ENCODE data around the gene RFFL.

DNA sequence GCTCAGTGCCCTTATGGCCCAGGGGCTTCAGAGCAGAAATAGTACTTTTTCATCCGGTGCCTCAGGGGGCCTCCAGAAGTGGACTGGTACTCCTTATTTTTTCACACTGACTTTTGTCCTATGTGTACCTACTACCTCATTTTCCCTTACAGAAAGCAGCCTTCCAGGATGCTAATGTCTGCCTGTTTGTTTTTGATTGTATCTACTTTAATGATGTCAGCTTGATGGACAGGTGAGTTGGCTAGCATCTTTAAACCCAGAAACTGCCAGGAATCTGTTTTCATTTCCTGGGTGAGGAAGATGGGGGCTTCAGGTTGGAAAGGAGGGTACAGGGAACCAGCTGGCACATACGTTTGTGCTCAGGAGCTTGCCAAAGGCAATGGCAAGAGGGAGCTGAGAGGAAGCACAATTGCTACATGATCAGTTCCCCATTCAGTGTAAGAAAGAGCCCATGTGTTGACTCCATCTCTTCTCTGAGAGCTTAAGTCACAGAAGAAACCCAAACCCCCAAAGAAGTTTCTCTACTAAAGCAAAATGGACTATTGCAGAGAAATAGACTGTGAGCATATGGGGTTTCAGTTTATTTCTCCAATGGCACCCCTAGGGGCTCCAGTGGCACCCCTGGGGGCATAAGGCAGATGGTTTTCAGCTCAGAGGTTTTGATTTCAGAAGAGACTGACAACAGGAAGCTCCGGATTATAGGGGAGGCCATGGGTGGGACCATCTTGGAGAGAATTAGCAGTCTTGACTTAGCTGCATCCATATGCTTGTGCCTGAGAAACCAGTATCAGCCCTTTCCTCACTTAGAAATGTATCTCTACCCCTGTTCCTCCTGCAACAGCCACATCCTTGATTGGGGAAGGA, 66.9 kb downstream of the RFFL start:
- TF ChIP-seq, protein P1, sequence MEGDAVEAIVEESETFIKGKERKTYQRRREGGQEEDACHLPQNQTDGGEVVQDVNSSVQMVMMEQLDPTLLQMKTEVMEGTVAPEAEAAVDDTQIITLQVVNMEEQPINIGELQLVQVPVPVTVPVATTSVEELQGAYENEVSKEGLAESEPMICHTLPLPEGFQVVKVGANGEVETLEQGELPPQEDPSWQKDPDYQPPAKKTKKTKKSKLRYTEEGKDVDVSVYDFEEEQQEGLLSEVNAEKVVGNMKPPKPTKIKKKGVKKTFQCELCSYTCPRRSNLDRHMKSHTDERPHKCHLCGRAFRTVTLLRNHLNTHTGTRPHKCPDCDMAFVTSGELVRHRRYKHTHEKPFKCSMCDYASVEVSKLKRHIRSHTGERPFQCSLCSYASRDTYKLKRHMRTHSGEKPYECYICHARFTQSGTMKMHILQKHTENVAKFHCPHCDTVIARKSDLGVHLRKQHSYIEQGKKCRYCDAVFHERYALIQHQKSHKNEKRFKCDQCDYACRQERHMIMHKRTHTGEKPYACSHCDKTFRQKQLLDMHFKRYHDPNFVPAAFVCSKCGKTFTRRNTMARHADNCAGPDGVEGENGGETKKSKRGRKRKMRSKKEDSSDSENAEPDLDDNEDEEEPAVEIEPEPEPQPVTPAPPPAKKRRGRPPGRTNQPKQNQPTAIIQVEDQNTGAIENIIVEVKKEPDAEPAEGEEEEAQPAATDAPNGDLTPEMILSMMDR (IDR thresholded peaks at IDR 0.05) = no peak
- TF ChIP-seq POLR2A (IDR thresholded peaks at IDR 0.05) = no peak

Measured in uterus (tissue), 2 donors.